Measurements from ENCODE around the gene SLC45A1.

SLC45A1 gene

GRCh38 chr1:8294170-8294697 is 23.7 kb upstream of the SLC45A1 start:
- no peak for DNase-seq (ENCODE audit: low read depth)
- TF ChIP-seq CTCF (IDR thresholded peaks at IDR 0.05; ENCODE audit: control insufficient read depth, insufficient read depth, low read depth, low read length, missing control alignments), result no peak
- no peak overlapping the region for H3K4me3 ChIP-seq (ENCODE audit: control insufficient read depth, low read depth, low read length)

GRCh38 chr1:8297245-8297644 is 20.7 kb upstream of the SLC45A1 start:
- no peak for TF ChIP-seq CTCF (IDR thresholded peaks at IDR 0.05; ENCODE audit: control insufficient read depth, insufficient read depth, low read depth, low read length, missing control alignments)
- DNase-seq (ENCODE audit: low read depth), result no peak
- no peak overlapping the region for H3K4me3 ChIP-seq (ENCODE audit: control insufficient read depth, low read depth, low read length)

- no peak for DNase-seq (ENCODE audit: low read depth)
- no peak for TF ChIP-seq CTCF (IDR thresholded peaks at IDR 0.05; ENCODE audit: control insufficient read depth, insufficient read depth, low read depth, low read length, missing control alignments)
- no peak overlapping the region for H3K4me3 ChIP-seq (ENCODE audit: control insufficient read depth, low read depth, low read length)
Observed at GRCh38 chr1:8299963-8300362, 18.0 kb upstream of the SLC45A1 start.

GRCh38 chr1:8302081-8302956 is 15.6 kb upstream of the SLC45A1 start:
- no peak for DNase-seq (ENCODE audit: low read depth)
- no peak for TF ChIP-seq CTCF (IDR thresholded peaks at IDR 0.05; ENCODE audit: control insufficient read depth, insufficient read depth, low read depth, low read length, missing control alignments)
- H3K4me3 ChIP-seq (ENCODE audit: control insufficient read depth, low read depth, low read length), result no peak overlapping the region

GRCh38 chr1:8303141-8303540 is 14.8 kb upstream of the SLC45A1 start:
- H3K4me3 ChIP-seq (ENCODE audit: control insufficient read depth, low read depth, low read length), result no peak overlapping the region
- DNase-seq (ENCODE audit: low read depth), result no peak
- no peak for TF ChIP-seq CTCF (IDR thresholded peaks at IDR 0.05; ENCODE audit: control insufficient read depth, insufficient read depth, low read depth, low read length, missing control alignments)

- H3K4me3 ChIP-seq (ENCODE audit: control insufficient read depth, low read depth, low read length), result no peak overlapping the region
- no peak for TF ChIP-seq CTCF (IDR thresholded peaks at IDR 0.05; ENCODE audit: control insufficient read depth, insufficient read depth, low read depth, low read length, missing control alignments)
- DNase-seq (ENCODE audit: low read depth), result no peak
Observed at GRCh38 chr1:8303876-8304275, 14.0 kb upstream of the SLC45A1 start.

Measured in AG09309 (cell line).